HepG2 (cell line): ENCODE results near the gene MLH1. TPM values are rescaled to one million over a fixed set of nuclear protein-coding genes. Genes with fewer than 3 reads are reported as not detected.

Source experiments
- ATAC-seq: fragments of 200-7000 bp; cut with Tn5 transposase; 3 replicates; pipeline ENCODE4 v1.9.1; 2020; ENCODE audit warnings: mild to moderate bottlenecking, moderate library complexity
- BruUV-seq: library from RNA; stranded (reverse); fragments of 400-500 nt; replicated peaks from 2 replicates; lab custom pipeline; 2021; lab: Mats Ljungman, UMichigan
- CTCF ChIA-PET: fragments of 300-600 bp; formaldehyde crosslinking; extraction: SDS; loops from one replicate; lab custom pipeline; 2021; ENCODE audit warnings: low total read pairs, inconsistent platforms, low intra/inter-chr PET ratio; lab: Yijun Ruan, JAX
- POLR2A ChIA-PET: fragments of 350-600 bp; sonication (Branson Sonifier 250); formaldehyde crosslinking; loops from one replicate; lab custom pipeline; 2020; ENCODE audit warnings: antibody characterized with exemption, inconsistent platforms; lab: Yijun Ruan, JAX
- DNase-seq: peaks from one replicate; pipeline ENCODE4 v3.0.0-alpha.2; 2015; ENCODE audit warnings: low spot score
- FAIRE-seq: peaks from 3 replicates; lab custom pipeline; 2011; peaks lifted over from hg19 to GRCh38; lab: Jason Lieb, UNC
- H2AFZ ChIP-seq: one replicate; pipeline ENCODE4 v1.6.1; 2011; ENCODE audit warnings: low read length, inconsistent platforms
- H3K27ac ChIP-seq: fragments of 300-600 bp; 3 replicates; pipeline ENCODE4 v1.8.0; 2011; ENCODE audit warnings: mixed run types, mild to moderate bottlenecking, mixed read lengths, low read length, inconsistent platforms; ENCODE audit not compliant: insufficient read depth; ENCODE audit errors: extremely low read length
- H3K27me3 ChIP-seq, 2 experiments: fragments of 200-600 bp in 1 of 2; 2 replicates in 1 of 2; 3 replicates in 1 of 2; pipeline versions ENCODE4 v1.6.0 to v1.8.0; 2011; ENCODE audit warnings: low read length in 2 of 2, mild to moderate bottlenecking in 2 of 2, moderate library complexity in 2 of 2, inconsistent platforms in 1 of 2; ENCODE audit not compliant: insufficient read depth in 2 of 2, control insufficient read depth in 1 of 2
- H3K36me3 ChIP-seq, 2 experiments: fragments of 200-600 bp in 1 of 2; replicated peaks in 1 of 2; 2 replicates in 1 of 2; 3 replicates in 1 of 2; pipeline versions ENCODE4 v1.5.1 to v1.8.0; 2011; ENCODE audit warnings: low read length in 2 of 2, inconsistent platforms in 1 of 2; ENCODE audit not compliant: insufficient read depth in 2 of 2, control insufficient read depth in 1 of 2
- H3K4me1 ChIP-seq: 2 replicates; pipeline ENCODE4 v1.5.1; 2012; ENCODE audit warnings: low read length, inconsistent platforms; ENCODE audit not compliant: insufficient read depth
- H3K4me2 ChIP-seq: 2 replicates; pipeline ENCODE4 v1.6.0; 2011; ENCODE audit warnings: low read depth, low read length, inconsistent platforms
- H3K4me3 ChIP-seq, 3 experiments: fragments of 200-600 bp in 1 of 3; sonication (generic), shearing (Covaris generic) in 1 of 3; replicated peaks in 1 of 3; 2 replicates each; pipeline ENCODE4 v1.5.1; 2011 to 2016; ENCODE audit warnings: low read length in 3 of 3, inconsistent platforms in 2 of 3, low read depth in 2 of 3, mild to moderate bottlenecking in 2 of 3, control low read depth in 1 of 3, mixed read lengths in 1 of 3; ENCODE audit not compliant: insufficient read depth in 1 of 3
- H3K79me2 ChIP-seq: one replicate; pipeline ENCODE4 v1.6.1; 2011; ENCODE audit warnings: low read length, inconsistent platforms; ENCODE audit not compliant: insufficient read depth
- H3K9ac ChIP-seq: 2 replicates; pipeline ENCODE4 v1.6.0; 2011; ENCODE audit warnings: mild to moderate bottlenecking, low read depth, low read length, inconsistent platforms; ENCODE audit not compliant: insufficient read depth
- H3K9me3 ChIP-seq: 2 replicates; pipeline ENCODE4 v1.5.1; 2012; ENCODE audit warnings: mild to moderate bottlenecking, low read length
- H4K20me1 ChIP-seq: 2 replicates; pipeline ENCODE4 v1.6.0; 2011; ENCODE audit warnings: inconsistent platforms, mild to moderate bottlenecking, low read length, moderate library complexity; ENCODE audit not compliant: insufficient read depth
- ATAD3A ChIP-seq: sonication (generic); formaldehyde crosslinking; IDR thresholded peaks from 2 replicates; pipeline ENCODE4 v1.4.0; 2020; ENCODE audit warnings: missing genetic modification reagents
- BCL6 ChIP-seq: IDR thresholded peaks from 2 replicates; pipeline ENCODE4 v1.6.1; 2016; ENCODE audit warnings: missing genetic modification reagents, missing compliant biosample characterization
- CC2D1A ChIP-seq: sonication (generic); formaldehyde crosslinking; IDR thresholded peaks from 2 replicates; pipeline ENCODE4 v1.8.1; 2023; ENCODE audit warnings: mild to moderate bottlenecking, missing genetic modification reagents
- CEBPG ChIP-seq: IDR thresholded peaks from 2 replicates; pipeline ENCODE4 v1.6.1; 2016
- GATAD2A ChIP-seq: IDR thresholded peaks from 2 replicates; pipeline ENCODE4 v1.6.1; 2016
- HMG20A ChIP-seq: IDR thresholded peaks from 2 replicates; pipeline ENCODE4 v1.6.1; 2016; ENCODE audit warnings: borderline replicate concordance
- NPAS2 ChIP-seq: sonication (generic); formaldehyde crosslinking; IDR thresholded peaks from 2 replicates; pipeline ENCODE4 v1.8.0; 2022; ENCODE audit warnings: mild to moderate bottlenecking, missing genetic modification reagents, borderline replicate concordance
- REXO4 ChIP-seq: sonication (generic); formaldehyde crosslinking; IDR thresholded peaks from 2 replicates; pipeline ENCODE4 v1.8.0; 2022; ENCODE audit warnings: missing genetic modification reagents, mild to moderate bottlenecking, borderline replicate concordance
- SIX4 ChIP-seq: sonication (generic); formaldehyde crosslinking; IDR thresholded peaks from 2 replicates; pipeline ENCODE4 v1.4.0; 2020; ENCODE audit warnings: missing genetic modification reagents
- SOX6 ChIP-seq, 2 experiments: fragments of 450-650 bp in 1 of 2; sonication (generic) in 1 of 2; formaldehyde crosslinking in 1 of 2; IDR thresholded peaks; 2 replicates each; pipeline versions ENCODE4 v1.4.0 to v1.6.1; 2017 to 2020; ENCODE audit warnings: antibody characterized with exemption in 1 of 2, mild to moderate bottlenecking in 1 of 2, missing genetic modification reagents in 1 of 2
- ZNF550 ChIP-seq: sonication (generic); formaldehyde crosslinking; IDR thresholded peaks from 2 replicates; pipeline ENCODE4 v1.4.0; 2020; ENCODE audit warnings: mild to moderate bottlenecking, missing genetic modification reagents, borderline replicate concordance
- ZNF567 ChIP-seq: sonication (generic); formaldehyde crosslinking; IDR thresholded peaks from 2 replicates; pipeline ENCODE4 v1.8.1; 2023; ENCODE audit warnings: mild to moderate bottlenecking, missing genetic modification reagents, borderline replicate concordance
- ZSCAN21 ChIP-seq: sonication (generic); formaldehyde crosslinking; IDR thresholded peaks from 2 replicates; pipeline ENCODE4 v1.8.0; 2022; ENCODE audit warnings: mild to moderate bottlenecking, missing genetic modification reagents, moderate library complexity, borderline replicate concordance
- WGBS: methylation state at CpG from one replicate; pipeline ENCODE4 v1.1.6; 2017; ENCODE audit warnings: low lambda C conversion rate; 5-methylcytosine and 5-hydroxymethylcytosine counted together
- in situ Hi-C: cut with HindIII; loops from 2 replicates; pipeline ENCODE4 v1.10.0; 2017; ENCODE audit warnings: low pct_unique_long_range_greater_than_20kb; ENCODE audit not compliant: extremely low pct_ligation_motif_present
- intact Hi-C: fragments of 100-400 bp; cut with micrococcal nuclease; formaldehyde crosslinking; loops from one replicate; pipeline ENCODE4 v1.10.0; 2022; ENCODE audit not compliant: unreplicated experiment
- polyA plus RNA-seq, 8 experiments: library from polyadenylated mRNA; depleted of rRNA in 3 of 8; stranded (reverse) in 7 of 8; unstranded in 1 of 8; fragments of >200 nt; fragmentation: Illumina TruSeq in 4 of 8; extraction: Trizol in 4 of 8; gene quantifications; 2 replicates each; pipeline versions ENCODE4 v1.2.1 to v1.2.3, GENCODE V29; 2011 to 2016; ENCODE audit warnings: low read depth in 4 of 8, missing spikeins in 1 of 8, mixed read lengths in 1 of 8; ENCODE audit not compliant: insufficient read depth in 1 of 8
- total RNA-seq, 5 experiments: library from RNA; depleted of rRNA; stranded (reverse); fragments of >200 nt; fragmentation: Illumina TruSeq; extraction: Trizol; gene quantifications; 2 replicates each; pipeline ENCODE4 v1.2.3, GENCODE V29; 2016; ENCODE audit warnings: low read depth in 1 of 5
- TF ChIP-seq, protein P1 (sequence below): sonication (generic); formaldehyde crosslinking; IDR thresholded peaks from 2 replicates; pipeline ENCODE4 v1.5.0; 2020; ENCODE audit warnings: mild to moderate bottlenecking, missing genetic modification reagents, borderline replicate concordance
- TF ChIP-seq, protein P2 (sequence below): sonication (generic); formaldehyde crosslinking; conservative IDR thresholded peaks from 2 replicates; pipeline ENCODE4 v1.4.0; 2020; ENCODE audit warnings: missing genetic modification reagents
- TF ChIP-seq, protein P3 (sequence below): sonication (generic); formaldehyde crosslinking; IDR thresholded peaks from 2 replicates; pipeline ENCODE4 v1.5.0; 2020; ENCODE audit warnings: missing genetic modification reagents
- TF ChIP-seq, protein P4 (sequence below): sonication (generic); formaldehyde crosslinking; IDR thresholded peaks from 2 replicates; pipeline ENCODE4 v1.5.0; 2020; ENCODE audit warnings: mild to moderate bottlenecking, missing genetic modification reagents, moderate library complexity

The MLH1 gene
- total and polyA plus RNA-seq, 2 of the 13 experiments (the other 11 are each of a cell fraction or from before 2014, with no cell fraction given), result 29.5 to 70.8 TPM

DNA sequence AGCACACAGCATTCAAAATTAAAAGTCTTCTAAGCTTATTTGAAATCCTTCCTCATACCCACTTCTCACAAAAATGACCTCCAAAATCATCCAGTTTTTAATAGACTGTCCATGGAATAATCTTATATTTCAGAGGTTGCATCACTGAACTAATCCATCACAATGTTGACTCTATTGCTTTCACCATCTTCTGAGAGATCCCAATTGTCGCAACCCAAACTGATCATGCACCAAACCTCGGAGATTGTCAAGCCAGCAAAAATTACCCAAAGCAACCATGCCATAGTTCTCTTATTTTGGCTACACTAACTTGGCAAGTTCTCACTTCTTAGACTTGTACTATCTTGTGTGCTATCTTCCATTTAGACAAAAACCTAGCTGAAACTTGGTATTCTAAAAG is 105.6 kb downstream of the MLH1 start:
- POLR2A ChIA-PET, result no interaction called here
- in situ Hi-C loops, result no loop called here
- H3K79me2 ChIP-seq, result no peaks in the 10 kb centered on the region
- H3K27me3 ChIP-seq, result no peaks in the 10 kb centered on the region
- DNase-seq (no peak), FAIRE-seq (no peak), ATAC-seq (no peak)
- no peaks in the 10 kb centered on the region for H3K9me3 ChIP-seq
- peaks cover 24% of the 10 kb centered on the region for H3K4me1 ChIP-seq
- no TSS peak for BruUV-seq
- no peak overlapping the region for H3K27ac ChIP-seq
- H2AFZ ChIP-seq, result no peak overlapping the region
- CTCF ChIA-PET, result no interaction called here
- no peaks in the 10 kb centered on the region for H4K20me1 ChIP-seq
- no peak overlapping the region for H3K9ac ChIP-seq
- TF ChIP-seq BCL6 (CRISPR knock-in tag), result no peak
- no peak for TF ChIP-seq SOX6 (IDR thresholded peaks at IDR 0.05)
- no peak for TF ChIP-seq SOX6 (CRISPR knock-in tag; IDR thresholded peaks at IDR 0.05)
- TF ChIP-seq, protein P1, sequence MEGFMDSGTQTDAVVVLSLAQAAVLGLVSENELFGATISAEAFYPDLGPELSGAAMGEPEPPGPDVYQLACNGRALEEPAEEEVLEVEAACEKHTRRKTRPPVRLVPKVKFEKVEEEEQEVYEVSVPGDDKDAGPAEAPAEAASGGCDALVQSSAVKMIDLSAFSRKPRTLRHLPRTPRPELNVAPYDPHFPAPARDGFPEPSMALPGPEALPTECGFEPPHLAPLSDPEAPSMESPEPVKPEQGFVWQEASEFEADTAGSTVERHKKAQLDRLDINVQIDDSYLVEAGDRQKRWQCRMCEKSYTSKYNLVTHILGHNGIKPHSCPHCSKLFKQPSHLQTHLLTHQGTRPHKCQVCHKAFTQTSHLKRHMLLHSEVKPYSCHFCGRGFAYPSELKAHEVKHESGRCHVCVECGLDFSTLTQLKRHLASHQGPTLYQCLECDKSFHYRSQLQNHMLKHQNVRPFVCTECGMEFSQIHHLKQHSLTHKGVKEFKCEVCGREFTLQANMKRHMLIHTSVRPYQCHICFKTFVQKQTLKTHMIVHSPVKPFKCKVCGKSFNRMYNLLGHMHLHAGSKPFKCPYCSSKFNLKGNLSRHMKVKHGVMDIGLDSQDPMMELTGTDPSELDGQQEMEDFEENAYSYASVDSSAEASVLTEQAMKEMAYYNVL (CRISPR knock-in tag), result no peak
- no peak for TF ChIP-seq CC2D1A (CRISPR knock-in tag)
- no peak for TF ChIP-seq CEBPG
- no peak for TF ChIP-seq NPAS2 (CRISPR knock-in tag)
- no peak for TF ChIP-seq HMG20A (CRISPR knock-in tag)
- no peak for TF ChIP-seq SIX4 (CRISPR knock-in tag)
- TF ChIP-seq, protein P2, sequence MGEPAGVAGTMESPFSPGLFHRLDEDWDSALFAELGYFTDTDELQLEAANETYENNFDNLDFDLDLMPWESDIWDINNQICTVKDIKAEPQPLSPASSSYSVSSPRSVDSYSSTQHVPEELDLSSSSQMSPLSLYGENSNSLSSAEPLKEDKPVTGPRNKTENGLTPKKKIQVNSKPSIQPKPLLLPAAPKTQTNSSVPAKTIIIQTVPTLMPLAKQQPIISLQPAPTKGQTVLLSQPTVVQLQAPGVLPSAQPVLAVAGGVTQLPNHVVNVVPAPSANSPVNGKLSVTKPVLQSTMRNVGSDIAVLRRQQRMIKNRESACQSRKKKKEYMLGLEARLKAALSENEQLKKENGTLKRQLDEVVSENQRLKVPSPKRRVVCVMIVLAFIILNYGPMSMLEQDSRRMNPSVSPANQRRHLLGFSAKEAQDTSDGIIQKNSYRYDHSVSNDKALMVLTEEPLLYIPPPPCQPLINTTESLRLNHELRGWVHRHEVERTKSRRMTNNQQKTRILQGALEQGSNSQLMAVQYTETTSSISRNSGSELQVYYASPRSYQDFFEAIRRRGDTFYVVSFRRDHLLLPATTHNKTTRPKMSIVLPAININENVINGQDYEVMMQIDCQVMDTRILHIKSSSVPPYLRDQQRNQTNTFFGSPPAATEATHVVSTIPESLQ (CRISPR knock-in tag), result no peak
- TF ChIP-seq ZNF550, result no peak
- TF ChIP-seq ATAD3A, result no peak
- TF ChIP-seq, protein P3, sequence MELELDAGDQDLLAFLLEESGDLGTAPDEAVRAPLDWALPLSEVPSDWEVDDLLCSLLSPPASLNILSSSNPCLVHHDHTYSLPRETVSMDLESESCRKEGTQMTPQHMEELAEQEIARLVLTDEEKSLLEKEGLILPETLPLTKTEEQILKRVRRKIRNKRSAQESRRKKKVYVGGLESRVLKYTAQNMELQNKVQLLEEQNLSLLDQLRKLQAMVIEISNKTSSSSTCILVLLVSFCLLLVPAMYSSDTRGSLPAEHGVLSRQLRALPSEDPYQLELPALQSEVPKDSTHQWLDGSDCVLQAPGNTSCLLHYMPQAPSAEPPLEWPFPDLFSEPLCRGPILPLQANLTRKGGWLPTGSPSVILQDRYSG (CRISPR knock-in tag), result no peak
- no peak for TF ChIP-seq GATAD2A (CRISPR knock-in tag)
- TF ChIP-seq, protein P4, sequence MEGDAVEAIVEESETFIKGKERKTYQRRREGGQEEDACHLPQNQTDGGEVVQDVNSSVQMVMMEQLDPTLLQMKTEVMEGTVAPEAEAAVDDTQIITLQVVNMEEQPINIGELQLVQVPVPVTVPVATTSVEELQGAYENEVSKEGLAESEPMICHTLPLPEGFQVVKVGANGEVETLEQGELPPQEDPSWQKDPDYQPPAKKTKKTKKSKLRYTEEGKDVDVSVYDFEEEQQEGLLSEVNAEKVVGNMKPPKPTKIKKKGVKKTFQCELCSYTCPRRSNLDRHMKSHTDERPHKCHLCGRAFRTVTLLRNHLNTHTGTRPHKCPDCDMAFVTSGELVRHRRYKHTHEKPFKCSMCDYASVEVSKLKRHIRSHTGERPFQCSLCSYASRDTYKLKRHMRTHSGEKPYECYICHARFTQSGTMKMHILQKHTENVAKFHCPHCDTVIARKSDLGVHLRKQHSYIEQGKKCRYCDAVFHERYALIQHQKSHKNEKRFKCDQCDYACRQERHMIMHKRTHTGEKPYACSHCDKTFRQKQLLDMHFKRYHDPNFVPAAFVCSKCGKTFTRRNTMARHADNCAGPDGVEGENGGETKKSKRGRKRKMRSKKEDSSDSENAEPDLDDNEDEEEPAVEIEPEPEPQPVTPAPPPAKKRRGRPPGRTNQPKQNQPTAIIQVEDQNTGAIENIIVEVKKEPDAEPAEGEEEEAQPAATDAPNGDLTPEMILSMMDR, result no peak
- TF ChIP-seq ZSCAN21 (CRISPR knock-in tag), result no peak
- TF ChIP-seq REXO4, result no peak
- TF ChIP-seq ZNF567, result no peak
- TF ChIP-seq, all 625 proteins: peak for 0
- 100% methylated on average over 2 of the region's 2 CpGs for WGBS
- Histone ChIP-seq H3K4me2 (no peak overlapping the region), H3K36me3 (no peaks in the 10 kb centered on the region), H3K4me3 (no peak overlapping the region)
- intact Hi-C loops, result no loop called here
